ENCODE results near the gene ENPP3.

DNA sequence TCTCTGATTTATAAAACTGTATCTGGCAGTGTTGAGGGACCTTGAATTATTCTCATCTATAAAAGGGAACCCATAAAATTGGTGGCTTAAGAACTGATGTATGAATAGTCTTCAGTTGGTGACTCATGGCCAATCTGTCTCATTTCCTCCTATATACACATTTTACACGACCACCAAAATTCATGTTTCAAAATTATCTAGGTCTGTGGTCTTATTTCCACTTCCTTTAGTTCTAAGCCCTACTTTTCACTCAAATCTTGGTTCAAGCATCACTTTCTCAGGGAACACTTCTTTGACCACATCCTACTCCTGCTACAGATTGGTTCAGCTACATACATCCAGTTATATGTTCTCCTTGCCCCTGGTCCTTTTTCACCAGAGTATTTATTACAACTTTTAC is 152.1 kb downstream of the ENPP3 start:
- TF ChIP-seq, protein P1, sequence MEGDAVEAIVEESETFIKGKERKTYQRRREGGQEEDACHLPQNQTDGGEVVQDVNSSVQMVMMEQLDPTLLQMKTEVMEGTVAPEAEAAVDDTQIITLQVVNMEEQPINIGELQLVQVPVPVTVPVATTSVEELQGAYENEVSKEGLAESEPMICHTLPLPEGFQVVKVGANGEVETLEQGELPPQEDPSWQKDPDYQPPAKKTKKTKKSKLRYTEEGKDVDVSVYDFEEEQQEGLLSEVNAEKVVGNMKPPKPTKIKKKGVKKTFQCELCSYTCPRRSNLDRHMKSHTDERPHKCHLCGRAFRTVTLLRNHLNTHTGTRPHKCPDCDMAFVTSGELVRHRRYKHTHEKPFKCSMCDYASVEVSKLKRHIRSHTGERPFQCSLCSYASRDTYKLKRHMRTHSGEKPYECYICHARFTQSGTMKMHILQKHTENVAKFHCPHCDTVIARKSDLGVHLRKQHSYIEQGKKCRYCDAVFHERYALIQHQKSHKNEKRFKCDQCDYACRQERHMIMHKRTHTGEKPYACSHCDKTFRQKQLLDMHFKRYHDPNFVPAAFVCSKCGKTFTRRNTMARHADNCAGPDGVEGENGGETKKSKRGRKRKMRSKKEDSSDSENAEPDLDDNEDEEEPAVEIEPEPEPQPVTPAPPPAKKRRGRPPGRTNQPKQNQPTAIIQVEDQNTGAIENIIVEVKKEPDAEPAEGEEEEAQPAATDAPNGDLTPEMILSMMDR (conservative IDR thresholded peaks at IDR 0.05 in 1 of 2, IDR thresholded peaks at IDR 0.05 in 1 of 2; ENCODE audit: extremely low read depth in 1 of 2, insufficient read depth in 1 of 2, low read depth in 1 of 2, low read length in 2 of 2) = no peak
- TF ChIP-seq EZH2 (IDR thresholded peaks at IDR 0.05; ENCODE audit: borderline replicate concordance, low read length) = no peak

Measured in mammary epithelial cell (primary cell).